Stimulated activated CD4-positive, alpha-beta T cell treated with anti-CD3 and anti-CD28 coated beads, Interleukin-2, amount 100 ng/mL, for 4 hours (primary cell): ENCODE results near the gene ARHGAP5.
A peak's percentile ranks its signal among the peaks of the same experiment; 100 is the strongest.

Experiments
- DNase-seq: peaks from one replicate; pipeline ENCODE4 v3.0.0-alpha.2; 2020; ENCODE audit warnings: low read depth

ARHGAP5 gene

GRCh38 chr14:32075672-32076277 lies 1.3 kb upstream of the ARHGAP5 start:
- DNase-seq: peak; percentile 17

- peak; percentile 67 for DNase-seq
Measured at GRCh38 chr14:32076278-32077080, 625 bp upstream of the ARHGAP5 start.

GRCh38 chr14:32078023-32078857 lies 1.1 kb downstream of the ARHGAP5 start:
- DNase-seq: peak; percentile 1

GRCh38 chr14:32078858-32079216 lies 1.7 kb downstream of the ARHGAP5 start:
- DNase-seq: peak; percentile 13

- no peak for DNase-seq
Measured at GRCh38 chr14:32079264-32079663, 2.2 kb downstream of the ARHGAP5 start.

- no peak for DNase-seq
Measured at GRCh38 chr14:32080001-32080510, 3.0 kb downstream of the ARHGAP5 start.

- no peak for DNase-seq
Measured at GRCh38 chr14:32081901-32082300, 4.8 kb downstream of the ARHGAP5 start.

GRCh38 chr14:32083315-32083624 lies 6.2 kb downstream of the ARHGAP5 start:
- no peak for DNase-seq

GRCh38 chr14:32083789-32084188 lies 6.7 kb downstream of the ARHGAP5 start:
- DNase-seq: no peak

GRCh38 chr14:32085182-32085844 lies 8.2 kb downstream of the ARHGAP5 start:
- DNase-seq: no peak

GRCh38 chr14:32085845-32086383 lies 8.8 kb downstream of the ARHGAP5 start:
- DNase-seq: no peak

- DNase-seq: no peak
Measured at GRCh38 chr14:32087173-32087861, 10.2 kb downstream of the ARHGAP5 start.

GRCh38 chr14:32087907-32088306 lies 10.8 kb downstream of the ARHGAP5 start:
- no peak for DNase-seq

- DNase-seq: no peak
Measured at GRCh38 chr14:32090686-32091085, 13.6 kb downstream of the ARHGAP5 start.

GRCh38 chr14:32099473-32099872 lies 22.4 kb downstream of the ARHGAP5 start:
- no peak for DNase-seq

- no peak for DNase-seq
Measured at GRCh38 chr14:32100175-32100574, 23.1 kb downstream of the ARHGAP5 start.

GRCh38 chr14:32102152-32102787 lies 25.2 kb downstream of the ARHGAP5 start:
- DNase-seq: no peak

GRCh38 chr14:32102968-32103367 lies 25.9 kb downstream of the ARHGAP5 start:
- DNase-seq: no peak

- DNase-seq: no peak
Measured at GRCh38 chr14:32104308-32104707, 27.2 kb downstream of the ARHGAP5 start.

GRCh38 chr14:32104803-32105202 lies 27.7 kb downstream of the ARHGAP5 start:
- DNase-seq: no peak
